ENCODE measurements around the gene CHIT1.
"Not testable (repeated sequence)": the region's sequence is repeated elsewhere in the genome, so short reads cannot be mapped to it uniquely, and the experiment has no call there.

CHIT1 gene

DNA sequence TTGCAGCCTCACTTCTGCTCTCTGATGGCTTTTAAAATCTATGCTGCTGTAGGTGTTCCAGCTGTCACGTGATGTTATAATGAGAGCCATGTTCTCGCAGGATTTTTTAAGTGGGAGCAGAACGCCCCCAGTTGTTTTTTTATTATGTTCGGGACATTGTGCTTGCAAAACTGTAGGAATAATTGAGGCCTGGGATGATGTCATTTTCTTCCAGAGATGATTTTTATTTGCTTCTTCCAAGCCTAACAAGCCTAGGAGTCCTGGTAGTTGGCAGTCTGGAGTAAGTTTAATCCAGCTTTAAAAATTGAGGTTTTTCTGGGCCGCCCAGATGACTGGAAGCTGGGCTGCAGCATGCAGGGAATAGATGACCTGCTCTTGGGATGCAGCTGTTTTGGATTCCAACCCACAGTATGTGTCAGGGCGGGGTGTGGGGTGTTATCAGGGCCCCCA lies 34.6 kb upstream of the CHIT1 start:
- DNase-seq: no peak

DNA sequence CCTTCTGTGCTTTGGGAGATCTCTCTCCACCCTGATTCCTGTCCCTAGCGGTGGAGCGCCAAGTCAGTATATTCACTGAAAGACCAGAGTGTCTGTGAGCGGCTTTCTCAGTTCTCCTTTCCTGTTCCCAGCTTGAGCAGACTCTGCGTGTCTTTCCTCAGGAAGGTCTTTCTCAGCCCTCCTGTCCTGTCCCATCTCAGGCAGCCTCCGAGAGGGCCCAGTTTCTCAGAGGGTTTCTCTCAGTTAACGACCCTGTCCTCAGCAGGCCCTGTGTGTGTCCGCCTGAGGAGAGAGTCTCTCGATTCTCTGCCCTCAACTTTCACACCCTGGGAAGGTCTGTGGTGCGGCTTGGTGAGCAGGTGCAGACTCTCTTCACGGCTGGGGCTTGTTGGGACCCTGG lies 34.0 kb upstream of the CHIT1 start:
- DNase-seq: no peak

DNA sequence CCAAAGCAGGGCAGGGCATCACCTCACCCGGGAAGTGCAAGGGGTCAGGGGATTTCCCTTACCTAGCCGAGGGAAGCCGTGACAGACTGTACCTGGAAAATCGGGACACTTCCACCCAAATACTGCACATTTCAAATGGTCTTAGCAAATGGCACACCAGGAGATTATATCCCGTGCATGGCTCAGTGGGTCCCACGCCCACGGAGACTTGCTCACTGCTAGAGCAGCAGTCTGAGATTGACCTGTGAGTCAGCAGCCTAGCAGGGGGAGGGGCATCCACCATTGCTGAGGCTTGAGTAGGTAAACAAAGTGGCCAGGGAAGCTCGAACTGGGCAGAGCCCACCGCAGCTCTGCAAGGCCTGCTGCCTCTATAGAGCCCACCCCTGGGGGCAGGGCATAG lies 27.2 kb upstream of the CHIT1 start:
- DNase-seq: not testable (repeated sequence)

DNA sequence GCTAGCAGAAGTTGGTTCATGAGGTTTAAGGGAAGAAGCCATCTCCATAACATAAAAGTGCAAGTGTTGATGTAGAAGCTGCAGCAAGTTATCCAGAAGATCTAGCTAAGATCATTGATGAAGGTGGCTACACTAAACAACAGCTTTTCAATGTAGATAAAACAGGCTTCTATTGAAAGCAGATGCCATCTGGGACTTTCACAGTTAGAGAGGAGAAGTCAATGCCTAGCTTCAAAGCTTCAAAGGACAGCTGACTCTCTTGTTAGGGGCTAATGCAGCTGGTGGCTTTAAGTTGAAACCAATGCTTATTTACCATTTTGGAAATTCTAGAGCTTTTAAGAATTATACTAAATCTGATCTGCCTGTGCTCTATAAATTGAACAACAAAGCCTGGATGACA lies 25.3 kb upstream of the CHIT1 start:
- DNase-seq: not testable (repeated sequence)

DNA sequence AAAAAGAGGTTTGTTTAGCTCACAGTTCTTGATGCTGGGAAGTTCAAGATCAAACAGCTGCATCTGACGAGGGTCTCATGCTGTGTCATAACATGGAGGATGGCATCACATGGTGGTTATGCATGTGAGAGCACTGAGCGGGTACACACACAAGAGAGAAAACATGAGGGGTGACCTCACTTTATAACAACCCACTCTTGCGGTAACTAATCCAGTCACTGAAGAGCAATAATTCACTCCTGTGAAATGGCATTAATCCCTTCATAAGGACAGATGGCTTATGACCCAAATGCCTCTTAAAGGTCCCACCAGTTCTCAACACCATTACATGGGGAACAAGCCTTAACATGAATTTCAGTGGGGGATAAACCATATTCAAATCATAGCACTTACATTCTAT lies 23.2 kb upstream of the CHIT1 start:
- DNase-seq: peak; percentile 92

DNA sequence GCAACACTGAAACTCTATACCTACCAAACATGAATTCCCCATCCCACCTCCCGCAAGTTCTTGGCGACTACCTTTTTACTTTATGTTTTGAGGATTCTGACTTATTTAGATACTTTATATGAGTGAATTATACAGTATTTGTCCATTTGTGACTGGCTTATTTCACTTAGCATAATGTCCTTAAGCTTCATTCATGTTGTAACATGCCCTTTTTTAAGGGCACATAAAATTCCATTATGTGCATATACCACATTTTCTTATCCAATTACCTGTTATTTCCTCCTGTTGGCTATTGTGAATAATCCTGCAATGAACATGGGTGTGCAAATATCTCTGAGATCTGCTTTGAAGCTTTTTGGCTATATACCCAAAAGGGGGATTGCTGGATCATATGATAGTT lies 22.0 kb upstream of the CHIT1 start:
- DNase-seq: no peak

DNA sequence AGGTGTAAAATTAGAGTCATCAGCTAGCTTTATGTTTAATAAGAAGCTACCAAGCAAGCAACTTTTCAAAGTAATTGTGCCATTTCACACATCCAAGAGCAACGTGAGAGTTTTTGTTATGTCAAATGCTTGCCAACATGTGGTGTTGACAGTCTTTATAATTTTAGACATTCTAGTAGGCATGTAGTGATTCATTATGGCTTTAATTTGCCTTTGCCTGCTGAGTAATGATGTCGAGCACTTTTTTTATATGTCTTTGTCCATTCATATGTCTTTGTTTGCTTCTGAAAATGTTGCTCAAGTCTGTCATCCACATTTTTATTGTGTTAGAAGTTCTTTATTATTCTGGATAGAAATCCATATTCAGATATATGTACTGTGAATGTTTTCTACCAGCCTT lies 21.4 kb upstream of the CHIT1 start:
- no peak for DNase-seq

DNA sequence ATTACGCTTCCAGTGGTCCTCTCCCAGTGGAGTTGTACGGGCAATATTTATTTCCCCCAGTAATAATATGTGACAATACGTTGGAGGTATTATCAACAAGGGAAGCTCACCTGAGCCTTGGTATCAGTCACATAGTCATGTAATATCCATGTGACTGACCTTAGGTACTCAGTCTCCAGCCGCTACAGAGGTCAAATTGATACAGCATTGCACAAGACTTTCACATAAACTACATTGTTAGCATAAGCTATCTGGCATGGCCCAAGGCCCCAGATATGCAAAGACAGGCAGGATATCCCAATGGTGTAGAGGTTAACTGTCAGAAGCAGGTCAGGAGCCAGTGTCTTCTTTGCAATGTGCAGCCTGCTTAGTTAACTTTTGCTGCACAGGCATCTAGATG lies 15.3 kb upstream of the CHIT1 start:
- DNase-seq: no peak

DNA sequence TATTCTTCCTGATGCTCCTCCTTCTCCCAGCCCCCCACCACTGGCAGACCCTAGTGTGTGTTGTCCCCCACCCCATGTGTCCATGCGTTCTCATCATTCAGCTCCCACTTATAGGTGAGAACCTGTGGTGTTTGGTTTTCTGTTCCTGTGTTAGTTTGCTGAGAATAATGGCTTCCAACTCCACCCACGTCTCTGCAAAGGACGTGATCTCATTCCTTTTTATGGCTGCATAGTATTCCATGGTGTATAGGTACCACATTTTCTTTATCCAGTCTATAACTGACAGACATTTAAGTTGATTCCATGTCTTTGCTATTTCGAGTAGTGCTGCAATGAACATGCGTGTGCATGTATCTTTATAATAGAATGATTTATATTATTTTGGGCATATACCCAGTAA lies 12.2 kb upstream of the CHIT1 start:
- DNase-seq: not testable (repeated sequence)

DNA sequence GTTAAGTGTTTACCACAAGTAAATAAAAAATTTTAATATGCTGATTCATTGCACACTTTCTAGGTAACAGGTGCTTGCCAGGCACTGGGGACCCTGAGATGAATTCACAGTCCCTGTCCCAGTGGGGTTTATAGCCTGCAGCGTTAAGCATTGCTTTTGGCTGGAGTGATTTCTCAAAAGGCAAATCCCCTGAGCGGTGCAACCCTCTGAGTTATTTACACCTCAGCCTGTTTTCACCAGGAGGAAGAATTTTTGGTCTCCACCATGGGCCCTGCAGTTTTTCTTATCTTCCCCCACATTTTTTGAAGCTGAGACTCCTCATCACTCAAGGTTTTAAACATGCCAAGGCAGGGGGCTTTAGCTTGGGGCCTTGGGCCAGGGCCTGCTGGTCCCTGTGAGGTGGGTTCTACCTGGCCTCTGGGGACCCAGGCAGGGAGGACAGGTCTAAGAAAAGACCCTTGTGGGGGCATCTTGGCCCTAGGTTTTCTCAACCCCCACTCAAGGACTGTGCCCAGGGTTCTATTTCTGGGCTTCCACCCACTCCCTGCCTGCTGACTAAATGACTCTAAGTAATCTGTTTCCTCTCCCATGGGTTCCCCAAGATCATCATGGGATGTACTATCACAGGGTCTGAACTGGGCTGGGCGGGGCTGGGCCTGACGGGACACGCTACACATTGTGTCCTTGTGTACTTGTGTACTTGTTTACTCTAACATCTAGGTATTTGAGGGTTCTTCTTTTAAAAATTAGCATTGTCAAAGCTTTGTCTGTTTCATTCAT lies 10.2 kb upstream of the CHIT1 start:
- no peak for DNase-seq

DNA sequence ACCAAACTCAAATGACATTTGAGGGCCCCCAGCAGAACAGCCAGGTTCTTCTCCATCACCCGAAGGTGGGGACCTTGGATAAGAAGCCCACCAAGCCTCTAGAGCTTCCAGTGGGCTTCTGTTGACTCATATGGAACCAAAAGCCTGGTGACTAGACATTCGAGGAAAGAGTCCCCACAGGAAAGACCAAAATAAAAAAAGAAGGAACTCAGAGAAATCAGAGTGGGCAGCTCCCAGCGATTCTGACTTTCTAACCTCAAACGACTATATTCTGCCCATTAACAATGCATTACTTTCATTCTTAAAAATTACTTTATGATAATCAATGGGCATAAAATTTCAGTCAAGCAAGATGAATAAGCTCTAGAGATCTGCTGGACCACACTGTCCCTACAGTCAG lies 9.6 kb upstream of the CHIT1 start:
- DNase-seq: no peak

DNA sequence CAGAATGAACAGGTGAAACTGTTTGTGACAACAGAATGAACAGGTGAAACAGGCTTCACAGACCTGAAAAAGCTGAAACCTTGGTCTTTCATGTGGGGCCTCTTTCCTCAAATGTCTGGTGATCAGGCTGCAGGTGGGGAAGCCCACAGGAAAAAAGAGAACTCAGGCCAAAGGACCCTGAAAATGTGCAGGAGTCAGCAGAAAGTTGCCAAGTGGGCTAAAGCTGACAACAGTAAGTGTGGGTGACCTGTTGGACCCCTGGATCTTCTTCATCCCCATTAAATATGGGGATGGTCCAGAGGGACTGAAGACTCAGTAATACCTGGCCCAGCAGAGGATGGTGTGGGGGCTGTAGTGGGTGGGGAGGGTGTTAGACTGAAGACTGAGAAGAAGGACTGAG lies 9.1 kb upstream of the CHIT1 start:
- no peak for DNase-seq

DNA sequence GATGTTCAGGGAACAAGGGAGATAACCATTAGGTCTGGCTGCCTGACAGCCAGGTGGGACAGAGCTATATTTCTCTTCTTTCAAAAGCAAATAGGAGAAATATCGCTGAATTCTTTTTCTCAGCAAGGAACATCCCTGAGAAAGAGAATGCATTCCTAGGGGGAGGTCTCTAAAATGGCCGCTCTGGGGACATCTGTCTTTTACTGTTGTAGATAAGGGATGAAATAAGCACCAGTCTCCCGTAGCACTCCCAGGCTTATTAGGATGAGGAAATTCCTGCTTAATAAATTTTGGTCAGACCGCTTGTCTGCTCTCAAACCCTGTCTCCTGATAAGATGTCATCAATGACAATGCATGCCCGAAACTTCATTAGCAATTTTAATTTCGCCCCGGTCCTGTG lies 5.4 kb upstream of the CHIT1 start:
- DNase-seq: not testable (repeated sequence)

DNA sequence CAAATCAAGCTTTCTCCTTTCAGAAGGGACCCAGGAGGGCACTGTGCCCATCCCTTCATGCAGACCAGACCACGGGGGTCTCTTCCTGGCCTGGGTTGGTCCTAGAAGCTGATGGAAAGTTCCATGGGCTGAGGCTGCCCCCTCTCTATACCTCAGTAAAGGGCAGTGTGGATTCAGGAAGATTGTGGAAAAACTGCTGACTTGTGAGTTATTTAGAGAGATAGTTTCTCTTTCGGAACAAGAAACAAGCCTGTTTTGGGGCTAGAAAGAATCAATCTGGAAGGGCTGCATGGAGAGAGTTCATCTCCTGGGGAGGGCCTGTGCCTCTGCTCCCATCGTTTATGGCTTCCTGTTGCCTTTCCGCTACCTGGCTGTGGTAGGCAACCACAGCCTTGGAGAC lies 803 bp downstream of the CHIT1 start:
- no peak for DNase-seq

DNA sequence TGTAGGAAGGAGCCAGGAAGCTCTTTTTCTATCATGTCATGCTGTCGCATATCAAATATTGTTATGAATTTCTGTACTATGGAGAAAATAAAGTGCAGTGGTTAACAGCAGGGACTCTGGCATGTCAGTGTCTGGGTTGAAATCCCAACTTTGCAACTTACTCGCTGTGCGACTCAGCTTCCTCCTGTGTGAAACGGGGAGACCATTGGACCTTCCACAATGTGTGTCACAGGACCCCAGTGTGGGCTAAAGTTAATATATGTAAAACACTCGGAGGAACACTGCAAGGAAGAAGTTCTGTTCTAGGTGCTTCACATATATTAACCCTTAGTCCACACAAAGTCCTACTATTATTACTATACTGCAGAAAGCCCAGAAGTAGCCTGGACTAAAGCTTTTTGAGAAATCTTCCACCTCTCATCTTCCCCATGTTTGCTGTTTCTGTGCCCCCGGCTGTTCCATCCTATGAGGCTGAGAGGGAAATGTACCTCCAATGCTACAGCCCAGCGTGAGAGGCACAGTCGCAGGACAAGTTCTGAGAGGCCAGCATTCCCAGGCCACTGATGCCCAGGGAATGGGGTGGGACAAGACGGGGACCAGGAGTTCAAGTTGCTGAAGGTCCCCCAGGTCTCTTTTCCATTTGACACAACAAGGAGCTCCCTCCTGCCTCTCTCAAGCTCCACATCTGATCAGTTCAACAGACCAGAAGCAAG lies 1.9 kb downstream of the CHIT1 start:
- DNase-seq: no peak

DNA sequence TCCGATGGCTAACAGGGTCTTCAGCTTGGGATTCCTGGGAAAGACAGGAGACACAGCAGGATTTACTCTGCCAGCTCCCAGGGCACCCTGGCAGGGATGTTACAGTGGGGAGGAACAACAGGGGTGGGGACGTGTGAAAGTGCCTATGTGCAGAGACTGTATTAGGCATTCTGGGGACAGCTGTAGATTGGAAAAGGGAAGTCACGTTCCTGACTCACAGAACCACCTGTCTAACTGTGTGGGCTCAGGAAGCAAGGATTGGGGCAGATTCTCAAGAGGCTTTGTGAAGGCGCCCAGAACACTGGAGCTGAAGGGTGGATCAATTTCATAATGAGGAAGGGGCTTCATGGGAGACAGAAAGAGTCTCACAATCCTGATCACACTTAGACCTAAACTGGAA lies 4.4 kb downstream of the CHIT1 start:
- DNase-seq: no peak

DNA sequence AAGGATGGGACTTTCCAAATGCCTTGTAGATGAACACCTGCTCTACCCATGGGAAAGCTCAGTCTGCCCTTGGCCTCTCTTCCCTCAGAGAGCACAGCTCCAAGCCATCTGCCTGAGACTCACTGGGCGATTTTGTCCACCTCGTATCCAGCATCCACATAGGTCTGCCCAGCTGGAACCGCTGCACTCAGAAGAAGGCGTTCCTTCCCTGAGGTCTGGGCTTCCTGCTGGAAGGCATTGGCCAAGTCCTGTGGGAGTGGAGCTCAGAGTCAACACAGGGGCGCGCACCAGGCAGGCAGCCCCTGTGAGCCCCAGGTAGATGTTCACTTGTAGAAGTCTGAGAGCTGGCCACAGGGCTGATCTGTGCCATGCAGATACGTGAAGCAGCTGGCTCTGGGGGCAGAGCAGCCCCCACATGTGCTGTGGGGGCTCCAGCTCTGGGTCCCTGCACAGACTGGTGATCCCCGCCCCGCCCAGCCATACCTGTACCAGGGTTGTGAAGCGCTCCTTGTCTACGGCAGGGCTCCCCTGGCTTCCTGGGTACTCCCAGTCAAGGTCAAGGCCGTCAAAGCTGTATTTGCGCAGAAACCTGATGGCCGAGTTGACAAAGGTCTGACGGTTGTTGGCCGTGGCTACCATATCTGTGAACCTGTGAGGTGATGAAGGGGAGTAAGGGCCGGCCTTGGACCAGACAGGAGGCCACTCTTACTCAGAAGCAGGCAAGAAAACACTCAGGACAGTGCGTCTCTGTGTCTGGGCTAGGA lies 6.3 kb downstream of the CHIT1 start:
- DNase-seq: no peak

DNA sequence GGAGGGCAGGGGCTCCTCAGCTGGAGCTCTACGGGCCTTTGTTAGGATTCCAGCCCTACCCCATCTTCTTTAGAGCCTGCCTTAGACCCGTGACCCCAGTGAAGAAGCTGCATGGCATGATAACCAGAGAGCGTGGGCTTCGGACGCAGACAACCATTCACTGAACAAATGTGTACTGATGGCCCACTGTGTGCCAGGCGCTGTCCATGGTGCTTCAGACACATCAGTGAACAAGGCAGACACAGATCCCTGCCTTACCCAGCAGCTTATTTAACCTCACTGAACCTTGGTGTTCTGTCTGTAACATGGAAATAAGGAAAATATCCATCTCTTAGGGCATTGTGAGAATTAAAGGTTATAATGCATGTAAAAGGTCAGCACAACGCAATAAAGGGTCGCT lies 9.5 kb downstream of the CHIT1 start:
- DNase-seq: no peak

DNA sequence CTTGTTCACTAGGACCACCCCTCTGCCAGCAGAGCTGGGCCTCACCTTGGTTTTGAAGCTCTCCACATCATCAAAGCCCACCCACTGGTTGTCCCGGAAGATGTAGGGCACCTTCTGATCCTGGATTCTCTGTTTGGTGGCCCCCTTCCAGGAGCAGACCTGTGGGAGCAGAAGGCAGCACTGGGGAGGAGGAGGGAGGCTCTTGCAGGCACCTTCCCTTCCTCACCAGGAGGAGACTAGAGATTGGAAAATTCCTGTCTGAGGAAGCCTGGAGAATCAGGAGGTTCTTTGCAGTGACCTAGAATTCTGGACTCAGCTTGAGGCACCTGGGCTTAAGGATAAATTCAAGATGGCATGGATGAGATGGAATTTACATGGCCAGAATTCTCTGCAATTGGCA lies 10.3 kb downstream of the CHIT1 start:
- DNase-seq: no peak

DNA sequence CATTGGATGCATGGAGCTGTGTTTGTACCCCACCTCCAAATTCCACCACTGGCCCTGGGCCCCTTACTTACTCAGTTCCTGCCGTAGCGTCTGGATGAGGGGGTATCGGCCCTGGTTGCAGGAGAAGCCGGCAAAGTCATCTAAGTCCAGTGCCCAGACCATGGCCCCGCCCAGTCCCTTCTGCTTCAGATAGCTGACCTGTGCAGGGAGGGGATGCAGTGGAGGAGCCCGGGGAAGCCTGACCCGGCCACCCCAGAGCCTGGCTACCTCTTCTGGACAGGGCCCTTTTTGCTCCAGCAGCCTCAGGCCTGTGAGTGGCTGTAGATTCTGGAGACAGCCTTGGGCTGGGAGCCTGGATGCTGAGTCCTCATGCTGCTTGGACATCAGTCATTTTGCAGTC lies 11.8 kb downstream of the CHIT1 start:
- no peak for DNase-seq

DNA sequence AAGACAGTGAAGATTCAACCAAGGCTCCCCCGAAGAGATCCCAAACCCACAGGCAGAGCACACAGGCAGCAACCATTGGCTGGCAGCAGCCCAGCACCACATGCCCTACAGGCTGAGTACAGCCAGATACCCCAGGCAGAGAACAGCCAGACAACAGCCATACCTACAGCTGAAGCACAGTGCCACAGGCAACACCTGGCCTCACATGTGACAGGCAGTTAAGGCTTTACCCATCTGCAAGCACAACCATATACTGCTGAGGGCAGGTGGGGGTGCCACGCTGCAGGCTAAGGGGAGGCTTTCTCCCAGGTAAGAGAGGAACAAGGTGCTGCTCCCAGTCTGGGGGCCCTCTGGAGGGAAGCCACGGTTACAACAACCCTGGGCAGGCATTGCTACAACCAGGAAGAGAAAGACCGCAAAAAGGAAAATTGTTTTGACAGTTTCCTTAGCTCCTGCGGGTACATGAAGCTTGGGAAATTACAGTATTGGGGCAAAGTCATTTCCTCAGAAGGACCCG lies 12.3 kb downstream of the CHIT1 start:
- DNase-seq: no peak

DNA sequence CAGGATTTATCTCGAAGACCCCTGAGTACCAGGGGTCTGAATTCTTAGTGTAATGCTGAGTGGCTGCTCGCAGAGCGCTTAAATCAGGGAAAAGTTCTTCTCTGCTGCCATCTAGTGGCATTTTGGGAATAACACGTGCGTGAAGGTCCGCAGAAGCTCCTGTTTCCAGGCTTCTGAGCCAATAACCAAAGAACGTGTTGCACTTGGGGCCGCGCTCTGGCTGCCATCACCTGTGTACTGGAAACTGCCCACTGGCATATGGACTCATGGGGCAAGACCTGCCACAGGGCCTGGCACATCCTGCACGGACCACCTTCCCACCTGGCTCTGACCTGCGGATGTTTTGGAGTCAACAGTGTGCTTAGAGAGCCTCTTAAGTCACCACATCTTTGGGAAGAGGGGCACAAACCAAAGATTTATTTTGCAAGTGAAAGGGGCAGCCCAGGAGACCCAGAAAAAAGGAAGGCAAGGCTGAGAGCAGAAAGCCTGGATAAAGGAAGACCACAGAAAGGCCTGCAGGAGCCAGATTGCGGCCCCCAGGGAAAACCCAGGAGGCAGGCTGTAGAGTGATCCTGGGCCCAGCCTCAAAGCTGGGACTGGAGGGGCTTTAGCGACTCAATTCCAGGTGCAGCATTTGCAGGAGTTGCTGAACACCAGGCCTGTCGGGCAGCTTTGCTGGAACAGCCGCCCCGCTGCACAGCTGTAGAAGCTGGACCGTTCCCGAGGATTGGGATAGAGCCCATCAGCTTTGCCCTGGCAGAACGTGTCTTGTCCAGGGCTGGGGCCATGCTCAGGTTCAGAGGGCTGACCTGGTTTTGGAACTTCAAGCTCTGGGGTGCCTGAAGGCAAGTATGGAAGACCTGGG lies 13.0 kb downstream of the CHIT1 start:
- DNase-seq: peak; percentile 62

DNA sequence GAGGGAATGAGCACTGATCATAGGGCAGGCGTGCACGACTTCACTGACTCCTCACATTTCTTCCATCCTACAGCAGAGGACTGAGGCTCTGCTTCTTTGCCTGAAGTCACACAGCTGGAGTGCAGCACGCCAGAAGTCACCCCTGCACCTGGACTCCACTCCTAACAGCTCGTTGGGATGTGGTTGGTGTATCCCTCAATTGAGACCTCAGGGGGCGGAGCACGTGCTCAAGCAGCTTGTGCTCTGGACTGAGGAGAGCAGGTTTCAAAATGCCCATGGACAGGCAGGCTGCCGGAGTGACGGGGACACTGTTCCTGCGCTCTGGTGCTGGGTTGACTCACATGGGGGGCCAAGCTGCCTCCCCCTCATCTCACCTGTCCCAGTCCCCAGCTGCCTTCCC lies 13.9 kb downstream of the CHIT1 start:
- DNase-seq: no peak
